ENCODE measurements around the gene TK1.
A peak's percentile ranks its signal among the peaks of the same experiment; 100 is the strongest.

TK1 gene

DNA sequence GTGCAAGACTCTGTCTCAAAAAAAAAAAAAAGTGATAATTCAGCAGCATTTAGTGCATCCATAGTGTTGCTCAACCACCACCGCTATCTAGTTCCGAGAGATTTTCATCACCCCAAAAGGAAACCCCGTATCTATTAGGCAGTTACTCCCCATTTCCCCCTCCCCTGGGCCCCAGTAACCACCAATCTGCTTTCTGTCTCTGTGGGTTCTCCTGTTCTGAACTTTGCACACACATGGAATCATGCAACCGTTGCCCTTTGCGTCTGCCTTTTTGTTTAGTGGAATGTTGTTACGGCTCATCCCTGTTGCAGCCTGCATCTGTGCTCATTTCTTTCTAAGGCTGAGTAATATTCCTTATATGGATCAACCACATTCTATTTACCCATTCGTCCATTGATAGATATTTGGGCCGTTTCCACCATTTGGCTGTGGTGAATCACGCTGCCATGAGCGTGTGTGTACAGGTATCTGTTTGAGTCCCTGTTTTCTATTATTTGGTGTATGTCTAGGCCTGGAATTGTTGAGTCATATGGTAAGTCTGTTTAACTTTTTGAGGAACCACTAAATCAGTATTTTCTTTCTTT lies 27.2 kb downstream of the TK1 start:
- Histone ChIP-seq H3F3A (ENCODE audit: insufficient read depth, low read length) (peaks cover 12% of the 10 kb centered on the region), H4K20me1 (ENCODE audit: insufficient read depth, low read length) (no peaks in the 10 kb centered on the region), H3K9me2 (replicated peaks; ENCODE audit: insufficient read depth, low read length) (no peaks in the 10 kb centered on the region), H3K9me3 (replicated peaks; ENCODE audit: insufficient read depth, low read length) (no peaks in the 10 kb centered on the region), H3K27me3 (replicated peaks; ENCODE audit: insufficient read depth, low read length) (no peaks in the 10 kb centered on the region), H2AFZ (ENCODE audit: low read length) (no peak overlapping the region), H3K4me2 (ENCODE audit: low read depth, low read length) (no peak overlapping the region), H3K9ac (ENCODE audit: low read length) (no peak overlapping the region), H3K4me1 (ENCODE audit: low read length) (peaks cover 7% of the 10 kb centered on the region), H3K27ac (ENCODE audit: low read length) (no peak overlapping the region), H3K36me3 (replicated peaks; ENCODE audit: insufficient read depth, low read length) (no peaks in the 10 kb centered on the region), H3K79me2 (ENCODE audit: low read length) (no peaks in the 10 kb centered on the region), H3K4me3 (ENCODE audit: low read length) (no peak overlapping the region)
- TF ChIP-seq, protein P1, sequence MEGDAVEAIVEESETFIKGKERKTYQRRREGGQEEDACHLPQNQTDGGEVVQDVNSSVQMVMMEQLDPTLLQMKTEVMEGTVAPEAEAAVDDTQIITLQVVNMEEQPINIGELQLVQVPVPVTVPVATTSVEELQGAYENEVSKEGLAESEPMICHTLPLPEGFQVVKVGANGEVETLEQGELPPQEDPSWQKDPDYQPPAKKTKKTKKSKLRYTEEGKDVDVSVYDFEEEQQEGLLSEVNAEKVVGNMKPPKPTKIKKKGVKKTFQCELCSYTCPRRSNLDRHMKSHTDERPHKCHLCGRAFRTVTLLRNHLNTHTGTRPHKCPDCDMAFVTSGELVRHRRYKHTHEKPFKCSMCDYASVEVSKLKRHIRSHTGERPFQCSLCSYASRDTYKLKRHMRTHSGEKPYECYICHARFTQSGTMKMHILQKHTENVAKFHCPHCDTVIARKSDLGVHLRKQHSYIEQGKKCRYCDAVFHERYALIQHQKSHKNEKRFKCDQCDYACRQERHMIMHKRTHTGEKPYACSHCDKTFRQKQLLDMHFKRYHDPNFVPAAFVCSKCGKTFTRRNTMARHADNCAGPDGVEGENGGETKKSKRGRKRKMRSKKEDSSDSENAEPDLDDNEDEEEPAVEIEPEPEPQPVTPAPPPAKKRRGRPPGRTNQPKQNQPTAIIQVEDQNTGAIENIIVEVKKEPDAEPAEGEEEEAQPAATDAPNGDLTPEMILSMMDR (IDR thresholded peaks at IDR 0.05; ENCODE audit: low read length), result no peak
- no peak for TF ChIP-seq EZH2phosphoT487 (IDR thresholded peaks at IDR 0.05; ENCODE audit: low read length)
- no peak for TF ChIP-seq EZH2 (optimal IDR thresholded peaks at IDR 0.05; ENCODE audit: low read depth, low read length)
- no peak for DNase-seq

DNA sequence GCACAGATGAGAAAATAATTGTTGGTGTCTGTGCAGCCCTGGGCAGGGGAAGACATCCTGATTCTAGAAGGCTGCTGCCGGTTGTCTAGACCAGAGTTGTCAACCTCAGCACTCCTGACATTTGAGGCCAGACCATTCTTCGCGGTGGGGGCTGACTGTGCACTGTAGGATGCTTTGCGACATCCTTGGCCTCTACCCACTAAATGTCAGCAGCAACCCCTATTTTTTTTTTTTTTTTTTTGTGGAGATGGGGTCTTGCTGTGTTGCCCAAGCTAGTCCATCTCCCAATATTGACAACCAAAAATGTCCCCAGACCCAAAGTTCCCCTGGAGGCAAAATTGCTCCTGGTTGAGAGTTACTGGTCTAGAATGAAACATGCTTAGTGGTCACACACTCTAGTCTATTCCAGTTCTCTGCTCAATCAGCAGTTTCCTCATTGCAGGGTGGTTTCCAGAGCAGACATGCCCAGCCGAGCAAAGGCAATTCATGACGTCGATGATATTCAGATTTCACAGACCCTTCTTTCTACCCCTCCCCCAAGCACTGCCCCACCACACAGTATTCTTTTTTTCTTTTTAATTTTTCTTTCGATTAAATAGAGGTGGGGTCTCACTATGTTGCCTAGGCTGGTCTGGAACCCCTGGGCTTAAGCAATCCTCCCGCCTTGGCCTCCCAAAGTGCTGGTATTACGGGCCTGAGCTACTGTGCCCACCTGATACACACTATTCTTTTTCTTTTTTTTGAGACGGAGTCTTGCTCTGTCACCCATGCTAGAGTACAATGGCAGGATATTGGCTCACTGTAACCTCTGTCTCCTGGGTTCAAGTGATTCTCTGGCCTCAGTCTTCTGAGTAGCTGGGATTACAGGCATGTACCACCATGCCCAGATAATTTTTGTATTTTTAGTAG lies 31.7 kb downstream of the TK1 start:
- TF ChIP-seq, protein P1 (IDR thresholded peaks at IDR 0.05; ENCODE audit: low read length), result no peak
- TF ChIP-seq EZH2 (optimal IDR thresholded peaks at IDR 0.05; ENCODE audit: low read depth, low read length), result no peak
- no peak for TF ChIP-seq EZH2phosphoT487 (IDR thresholded peaks at IDR 0.05; ENCODE audit: low read length)
- Histone ChIP-seq H3K36me3 (replicated peaks; ENCODE audit: insufficient read depth, low read length) (no peaks in the 10 kb centered on the region), H3K4me3 (ENCODE audit: low read length) (no peak overlapping the region), H3K9me3 (replicated peaks; ENCODE audit: insufficient read depth, low read length) (no peaks in the 10 kb centered on the region), H3K4me2 (ENCODE audit: low read depth, low read length) (peak overlapping the region; percentile 42; the same call in 1 of the 2 replicates), H3K27ac (ENCODE audit: low read length) (peak overlapping the region; percentile 97), H3K79me2 (ENCODE audit: low read length) (no peaks in the 10 kb centered on the region), H3K27me3 (replicated peaks; ENCODE audit: insufficient read depth, low read length) (no peaks in the 10 kb centered on the region), H3K4me1 (ENCODE audit: low read length) (peaks cover 23% of the 10 kb centered on the region), H3F3A (ENCODE audit: insufficient read depth, low read length) (peaks cover 32% of the 10 kb centered on the region), H3K9ac (ENCODE audit: low read length) (peak overlapping the region; percentile 59), H2AFZ (ENCODE audit: low read length) (0 out of 2 replicates have a peak overlapping the region, but pooled peaks have one; percentile 7), H3K9me2 (replicated peaks; ENCODE audit: insufficient read depth, low read length) (no peaks in the 10 kb centered on the region), H4K20me1 (ENCODE audit: insufficient read depth, low read length) (no peaks in the 10 kb centered on the region)
- DNase-seq, result peak; percentile 98

DNA sequence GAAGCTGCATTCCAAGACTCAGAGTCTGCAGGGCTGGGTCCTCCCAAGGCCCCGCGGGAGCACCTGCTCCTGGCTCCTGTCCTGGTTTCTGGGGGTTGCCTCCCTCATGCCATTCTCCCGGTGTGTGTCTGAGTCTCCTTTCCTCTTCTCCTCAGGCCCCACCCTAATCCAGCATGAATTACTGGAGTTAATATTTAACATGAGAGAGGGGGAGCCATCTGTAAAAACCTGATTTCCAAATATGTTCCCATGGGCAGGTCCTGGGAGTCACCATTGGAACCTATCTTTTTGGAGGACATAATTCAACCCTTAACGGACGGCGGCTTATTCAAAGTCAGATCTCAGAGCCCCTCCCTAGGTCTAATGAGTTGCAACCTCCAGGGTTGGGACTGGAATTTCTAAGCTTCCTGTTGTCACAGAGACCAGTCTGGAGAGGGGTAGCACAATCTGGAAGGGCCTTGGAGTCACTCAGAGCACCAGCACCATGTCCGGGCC lies 35.3 kb downstream of the TK1 start:
- no peak overlapping the region for H3K9ac ChIP-seq (ENCODE audit: low read length)
- no peak overlapping the region for H2AFZ ChIP-seq (ENCODE audit: low read length)
- peaks cover 45% of the 10 kb centered on the region for H3K4me1 ChIP-seq (ENCODE audit: low read length)
- DNase-seq, result no peak
- H3K4me2 ChIP-seq (ENCODE audit: low read depth, low read length), result no peak overlapping the region
- TF ChIP-seq EZH2phosphoT487 (IDR thresholded peaks at IDR 0.05; ENCODE audit: low read length), result no peak
- TF ChIP-seq, protein P1 (IDR thresholded peaks at IDR 0.05; ENCODE audit: low read length), result no peak
- no peak for TF ChIP-seq EZH2 (optimal IDR thresholded peaks at IDR 0.05; ENCODE audit: low read depth, low read length)
- H3K9me3 ChIP-seq (replicated peaks; ENCODE audit: insufficient read depth, low read length), result no peaks in the 10 kb centered on the region
- H3K27me3 ChIP-seq (replicated peaks; ENCODE audit: insufficient read depth, low read length), result no peaks in the 10 kb centered on the region
- H3K27ac ChIP-seq (ENCODE audit: low read length), result no peak overlapping the region
- no peak overlapping the region for H3K4me3 ChIP-seq (ENCODE audit: low read length)
- H3K9me2 ChIP-seq (replicated peaks; ENCODE audit: insufficient read depth, low read length), result no peaks in the 10 kb centered on the region
- H4K20me1 ChIP-seq (ENCODE audit: insufficient read depth, low read length), result no peaks in the 10 kb centered on the region
- H3K79me2 ChIP-seq (ENCODE audit: low read length), result no peaks in the 10 kb centered on the region
- peaks cover 38% of the 10 kb centered on the region for H3F3A ChIP-seq (ENCODE audit: insufficient read depth, low read length)
- no peaks in the 10 kb centered on the region for H3K36me3 ChIP-seq (replicated peaks; ENCODE audit: insufficient read depth, low read length)
